Activated CD8-positive, alpha-beta memory T cell treated with anti-CD3 and anti-CD28 coated beads, Interleukin-2, amount 50 U/mL, for 1 hour (primary cell): ENCODE results near the gene CNPY1.

Source experiments
- DNase-seq: peaks from one replicate; pipeline ENCODE4 v3.0.0-alpha.2; 2020; ENCODE audit errors: extremely low read depth

Gene CNPY1

DNA sequence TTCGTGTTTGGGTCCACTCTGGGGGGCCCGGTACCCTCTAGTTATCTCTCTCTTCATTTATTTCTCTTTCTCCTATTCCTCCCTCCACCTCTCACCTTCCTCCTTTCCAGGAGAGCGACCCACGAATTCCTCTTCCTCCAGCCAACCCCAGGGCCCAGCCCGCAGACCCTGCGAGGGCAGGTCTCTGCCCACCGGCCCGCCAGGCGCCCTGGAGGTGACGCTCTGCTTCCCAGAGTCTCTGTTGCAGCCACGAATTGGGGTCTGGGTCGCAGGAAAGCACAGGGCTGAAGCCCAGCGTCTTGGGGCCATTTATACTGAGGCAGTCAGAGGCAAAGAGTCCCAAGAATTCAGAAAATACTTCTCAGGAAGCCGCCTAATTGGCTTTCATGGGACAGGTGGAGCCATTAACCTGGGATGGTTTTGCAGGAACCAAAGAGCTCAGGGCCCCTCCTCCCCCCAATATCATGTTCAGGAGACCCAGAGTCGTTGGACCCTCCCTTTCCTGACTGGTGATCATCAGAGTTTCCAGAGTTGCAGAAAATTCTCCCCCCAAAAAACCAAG, 91.1 kb downstream of the CNPY1 start:
- DNase-seq, result no peak

DNA sequence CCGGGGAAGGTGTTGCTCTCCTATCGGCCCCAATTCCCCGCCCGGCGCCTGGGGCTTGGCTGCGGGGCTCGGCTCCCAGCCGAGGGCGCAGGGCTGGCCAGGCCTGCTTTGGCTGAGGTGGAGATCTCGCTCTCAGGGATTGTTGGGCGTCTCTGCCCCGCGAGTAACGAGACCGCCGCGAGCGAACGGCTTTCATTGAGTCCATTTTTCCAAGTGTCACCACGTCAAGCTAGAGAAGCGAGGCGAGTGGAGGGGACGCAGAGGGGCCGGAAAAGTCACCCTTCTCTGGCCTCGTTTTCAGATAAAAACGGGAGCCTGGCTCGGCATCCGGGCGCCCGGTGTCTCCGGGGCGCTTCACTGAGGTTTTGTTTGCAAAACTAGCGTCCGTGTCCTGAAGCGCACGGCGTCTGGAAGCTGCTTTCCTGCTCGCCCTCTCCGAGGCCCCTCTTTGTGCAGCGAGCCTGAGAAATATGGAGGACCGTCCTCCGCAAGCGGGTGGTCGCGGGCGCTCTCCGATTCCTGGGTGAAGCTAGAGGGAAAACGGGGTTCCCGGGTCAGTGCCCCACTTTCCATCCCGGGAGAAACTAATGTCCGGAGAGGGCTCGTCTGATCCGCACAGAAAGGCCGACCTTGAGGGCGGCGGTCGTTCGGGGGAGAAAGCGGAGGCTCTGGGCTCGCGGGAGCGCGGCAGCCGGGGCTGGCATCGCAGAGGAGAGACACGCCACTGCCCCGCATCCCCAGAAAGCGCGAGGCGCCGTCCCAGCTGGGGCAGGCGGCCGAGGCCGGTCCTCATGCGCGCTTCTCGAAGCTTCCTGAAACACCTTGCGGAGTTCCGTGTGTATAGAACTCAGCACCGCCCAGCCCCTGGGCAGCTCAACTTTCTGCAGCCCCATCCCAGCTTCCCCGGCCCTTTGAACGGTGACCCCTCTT, 91.9 kb downstream of the CNPY1 start:
- DNase-seq, result no peak

DNA sequence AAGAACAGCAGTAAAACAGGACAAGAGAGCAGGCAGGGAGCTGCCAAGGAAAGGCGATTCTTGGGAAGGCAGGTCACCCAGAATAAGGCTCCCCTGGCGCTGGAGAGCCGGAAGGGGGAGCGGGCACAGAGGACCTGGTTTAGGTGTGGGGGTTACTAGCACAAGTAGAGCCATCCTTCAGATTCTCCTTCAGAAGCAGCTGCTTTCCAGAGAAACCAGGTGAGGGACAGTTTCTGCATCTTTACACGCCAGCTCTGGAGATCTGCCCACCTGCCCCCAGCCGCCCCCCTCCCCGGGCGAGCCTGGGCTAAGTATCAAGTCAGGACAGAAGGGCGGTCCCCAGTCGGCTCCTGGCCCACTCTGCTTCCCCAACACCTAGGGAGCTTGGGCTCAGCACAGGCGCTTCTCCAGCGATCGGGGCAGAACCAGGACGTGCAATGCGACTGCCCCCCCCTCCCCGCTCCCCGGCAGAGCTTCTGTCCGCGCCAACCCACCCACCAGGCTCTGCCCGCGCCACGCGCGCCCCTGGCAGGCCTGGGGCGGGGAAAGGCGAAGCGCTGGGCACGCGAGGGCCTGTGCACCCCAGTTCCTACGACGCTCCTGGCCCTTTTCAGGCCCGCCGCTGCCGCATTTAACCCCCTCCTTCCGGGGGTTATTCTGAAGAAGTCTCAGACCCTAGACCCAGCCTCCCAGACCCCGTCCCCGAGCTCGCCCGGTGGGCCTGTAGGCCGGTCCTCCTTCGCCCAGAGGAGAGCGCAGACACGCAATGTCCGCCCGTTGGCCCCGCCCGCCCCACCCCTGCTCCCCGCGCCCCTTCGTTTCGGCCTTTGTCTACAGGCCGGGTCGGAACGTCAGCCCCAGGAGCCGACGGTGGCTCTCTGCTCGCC, 92.8 kb downstream of the CNPY1 start:
- DNase-seq, result no peak

DNA sequence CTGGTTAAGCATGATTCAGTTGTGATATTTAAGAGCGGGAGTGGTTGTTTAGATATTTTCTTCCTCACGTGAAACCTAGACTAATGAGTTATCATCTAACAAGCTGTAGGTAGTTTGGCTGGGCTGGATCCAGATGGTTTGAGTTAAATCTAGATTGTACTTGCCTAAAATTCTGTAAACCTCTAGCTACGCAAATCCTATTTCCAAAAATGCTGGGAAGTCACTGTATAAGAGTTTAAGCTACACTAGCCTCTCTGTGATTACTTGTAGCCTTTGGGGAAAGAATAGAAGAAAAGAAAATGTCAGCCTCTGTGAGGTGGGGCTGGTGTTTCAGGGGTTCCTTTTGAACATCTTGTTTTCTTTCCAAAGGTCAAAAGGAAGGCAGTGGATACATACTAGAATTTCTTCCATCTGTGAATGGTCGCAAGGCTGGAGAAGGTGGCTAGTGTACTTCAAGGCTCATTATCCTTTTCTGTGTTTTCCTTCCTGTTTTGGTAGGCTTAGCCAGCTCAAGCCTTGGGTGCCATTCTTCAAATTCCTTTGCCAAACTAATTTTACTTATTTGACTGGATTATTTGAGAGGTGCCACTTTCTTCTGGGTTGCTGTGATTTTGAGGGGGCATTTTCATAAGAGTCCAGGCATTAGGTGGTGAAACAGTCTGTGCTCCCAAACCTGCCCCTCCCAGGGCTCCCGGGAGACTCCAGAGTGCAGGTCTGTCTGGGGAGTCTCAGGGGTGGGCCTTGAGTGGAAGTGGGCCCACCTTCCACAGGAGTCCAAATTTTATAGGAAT, 93.7 kb downstream of the CNPY1 start:
- DNase-seq, result no peak

DNA sequence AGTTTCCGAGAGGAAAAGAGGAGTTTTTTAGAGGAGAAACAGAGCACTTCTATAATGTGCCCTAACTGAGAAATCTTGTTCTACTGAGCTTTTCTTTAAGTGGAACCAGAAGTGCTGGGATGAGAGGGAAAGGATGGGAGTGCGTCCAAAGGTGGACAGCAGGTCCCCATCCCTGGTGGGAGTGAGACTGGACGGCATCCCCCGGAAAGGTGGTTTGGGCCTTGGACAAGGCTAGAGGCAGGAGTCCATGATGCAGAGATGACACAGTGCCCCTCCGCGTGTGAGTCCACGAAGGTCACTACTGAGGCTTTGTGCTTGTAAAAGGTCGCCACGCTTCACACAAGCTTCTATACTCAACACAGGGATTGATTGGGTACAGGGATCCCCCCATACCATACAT, 94.5 kb downstream of the CNPY1 start:
- DNase-seq, result no peak
